Epithelial cell of prostate (primary cell): Measurements from ENCODE around the gene IL16.

ENCODE experiments used
- DNase-seq: peaks from one replicate; pipeline ENCODE4 v3.0.0-alpha.2; 2011; ENCODE audit warnings: low read depth, low spot score
- H3K27ac ChIP-seq: fragments of 450-650 bp; 2 replicates; pipeline ENCODE4 v1.5.1; 2017; ENCODE audit warnings: mild to moderate bottlenecking

Gene IL16

DNA sequence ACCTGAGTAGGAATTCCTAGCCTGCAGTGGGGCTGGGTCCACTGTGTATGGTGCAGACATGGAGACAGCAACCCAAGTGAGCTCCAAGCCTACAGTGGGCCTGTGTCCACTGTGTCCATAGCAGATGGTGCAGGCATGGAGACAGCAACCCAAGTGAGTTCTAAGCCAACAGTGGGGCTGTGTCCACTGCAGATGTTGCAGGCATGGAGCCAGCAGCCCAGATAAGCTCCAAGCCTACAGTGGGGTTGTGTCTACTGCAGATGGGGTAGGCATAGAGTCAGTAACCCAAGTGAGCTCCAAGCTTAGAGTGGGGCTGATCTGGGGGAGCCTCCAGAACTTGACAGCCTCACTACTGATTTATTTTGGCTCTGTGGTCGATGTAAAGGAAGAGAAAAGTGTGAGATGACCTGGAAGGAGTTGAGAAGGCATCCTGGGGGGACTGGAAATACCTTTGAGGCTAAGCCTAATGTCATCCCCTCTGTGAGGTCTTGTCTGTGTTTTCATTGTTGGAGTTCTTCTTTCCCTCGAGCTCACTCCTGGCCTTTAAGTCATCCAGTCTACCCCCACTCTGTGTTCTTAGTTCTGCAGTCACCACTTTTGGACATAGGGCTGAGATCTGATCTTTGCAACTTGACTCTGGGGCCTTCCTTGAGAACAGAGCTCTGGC lies 22.4 kb upstream of the IL16 start:
- H3K27ac ChIP-seq: no peak overlapping the region
- DNase-seq: no peak

DNA sequence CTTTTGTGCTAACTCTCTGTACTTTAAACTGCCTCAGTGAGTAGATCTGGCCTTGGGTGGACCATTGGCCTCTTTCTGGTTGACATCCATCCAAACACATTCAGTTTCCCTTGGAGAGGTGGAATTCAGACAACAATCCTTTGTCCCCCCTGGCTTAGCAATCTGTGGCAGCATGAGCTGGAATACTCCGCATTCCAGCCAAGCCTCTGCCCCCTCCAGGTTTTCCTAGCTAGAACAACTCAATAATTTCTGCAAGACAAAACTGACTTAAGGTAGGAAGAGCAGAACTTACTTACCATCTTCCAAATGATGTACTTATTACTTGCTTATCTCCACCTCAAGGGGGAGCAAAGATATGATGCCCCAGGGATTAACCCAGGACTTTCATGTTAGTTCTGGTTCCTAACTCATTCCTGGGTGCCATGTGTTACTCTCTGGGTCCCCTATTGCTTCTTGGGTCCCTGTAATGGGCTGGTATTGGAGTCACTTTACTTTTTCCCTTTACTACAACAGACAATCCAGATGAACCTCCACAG lies 21.8 kb upstream of the IL16 start:
- DNase-seq: no peak
- no peak overlapping the region for H3K27ac ChIP-seq

DNA sequence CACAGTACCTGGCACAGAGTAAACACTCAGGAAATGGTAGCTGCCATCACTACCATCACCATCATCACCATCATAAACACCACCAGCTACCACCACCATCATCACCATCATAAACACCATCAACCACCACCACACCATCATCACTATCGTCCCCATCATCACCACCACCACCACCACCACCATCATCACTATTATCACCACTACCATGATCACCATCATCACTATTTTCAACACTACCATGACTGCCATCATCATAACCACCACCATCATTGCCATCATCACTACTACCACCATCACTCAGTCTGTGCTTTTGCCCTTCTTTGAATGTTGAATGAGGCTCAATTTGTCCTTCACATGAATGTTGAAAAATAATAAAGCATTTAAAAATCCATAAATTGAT lies 21.2 kb upstream of the IL16 start:
- DNase-seq: no peak
- H3K27ac ChIP-seq: no peak overlapping the region

DNA sequence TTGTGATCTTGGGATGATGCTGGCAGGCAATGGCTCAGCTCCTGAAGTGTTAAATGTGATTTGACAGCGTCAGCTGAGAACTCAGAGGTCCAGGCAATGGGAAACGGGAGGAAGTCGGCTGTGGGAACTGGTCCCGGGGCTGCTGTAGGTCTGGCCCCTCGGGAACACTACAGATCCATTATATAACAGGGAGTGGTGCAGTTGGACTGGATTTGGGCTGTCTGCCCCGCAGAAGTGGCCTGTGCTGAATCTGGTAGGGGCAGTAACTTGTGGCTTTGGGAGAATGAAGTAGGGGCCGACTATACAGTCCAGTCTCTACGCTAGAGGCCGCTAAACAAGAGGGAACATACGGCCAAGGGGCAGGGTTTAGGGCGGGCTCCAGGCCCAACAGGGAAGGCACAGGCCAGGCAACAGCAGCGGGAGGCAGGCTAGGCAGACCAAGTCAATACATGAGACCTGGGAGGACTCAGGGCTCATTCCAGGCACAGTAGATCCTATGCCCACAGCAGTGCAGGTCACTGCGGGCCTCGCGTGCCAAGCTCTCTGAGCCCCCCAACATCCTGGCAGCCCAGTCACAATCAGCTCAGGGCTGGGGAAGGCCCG lies 20.3 kb upstream of the IL16 start:
- no peak for DNase-seq
- H3K27ac ChIP-seq: no peak overlapping the region

DNA sequence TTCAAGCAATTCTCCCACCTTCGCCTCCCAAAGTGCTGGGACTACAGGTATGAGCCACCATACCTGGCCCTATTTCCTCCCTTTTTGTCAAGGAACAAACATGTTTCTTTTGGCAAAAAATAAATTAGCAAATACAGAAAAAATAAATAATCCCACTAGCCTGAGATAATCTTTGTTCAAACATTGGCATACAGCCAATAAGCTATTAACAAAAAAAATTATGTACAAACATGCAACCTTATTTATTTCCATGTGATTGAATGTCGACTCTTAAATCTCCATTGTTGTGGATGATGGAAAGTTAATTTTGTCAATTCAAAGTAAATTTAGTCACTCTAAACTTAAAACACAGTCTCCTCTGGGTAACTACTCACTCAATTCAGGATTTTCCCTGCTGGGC lies 18.3 kb upstream of the IL16 start:
- H3K27ac ChIP-seq: no peak overlapping the region
- DNase-seq: no peak

DNA sequence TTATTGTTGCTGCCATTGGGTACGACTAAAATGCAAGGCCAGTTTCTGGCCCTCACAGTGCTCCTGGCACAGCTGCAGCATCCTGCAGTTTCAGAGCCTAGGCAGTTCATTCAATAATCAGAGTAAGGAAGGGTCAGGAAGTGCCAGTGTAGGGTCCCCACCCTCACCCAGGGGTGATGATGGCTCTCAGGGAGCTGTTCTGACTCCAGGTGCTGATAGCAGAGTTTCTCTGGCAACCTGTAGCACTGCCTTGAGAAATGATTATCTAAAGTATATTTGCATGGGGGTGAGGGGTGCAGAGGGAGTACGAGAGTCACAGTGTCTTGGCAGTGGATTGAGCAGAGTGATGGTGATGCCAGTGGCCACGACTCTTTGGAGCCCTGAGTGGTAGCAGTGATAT lies 15.5 kb upstream of the IL16 start:
- DNase-seq: no peak
- no peak overlapping the region for H3K27ac ChIP-seq

DNA sequence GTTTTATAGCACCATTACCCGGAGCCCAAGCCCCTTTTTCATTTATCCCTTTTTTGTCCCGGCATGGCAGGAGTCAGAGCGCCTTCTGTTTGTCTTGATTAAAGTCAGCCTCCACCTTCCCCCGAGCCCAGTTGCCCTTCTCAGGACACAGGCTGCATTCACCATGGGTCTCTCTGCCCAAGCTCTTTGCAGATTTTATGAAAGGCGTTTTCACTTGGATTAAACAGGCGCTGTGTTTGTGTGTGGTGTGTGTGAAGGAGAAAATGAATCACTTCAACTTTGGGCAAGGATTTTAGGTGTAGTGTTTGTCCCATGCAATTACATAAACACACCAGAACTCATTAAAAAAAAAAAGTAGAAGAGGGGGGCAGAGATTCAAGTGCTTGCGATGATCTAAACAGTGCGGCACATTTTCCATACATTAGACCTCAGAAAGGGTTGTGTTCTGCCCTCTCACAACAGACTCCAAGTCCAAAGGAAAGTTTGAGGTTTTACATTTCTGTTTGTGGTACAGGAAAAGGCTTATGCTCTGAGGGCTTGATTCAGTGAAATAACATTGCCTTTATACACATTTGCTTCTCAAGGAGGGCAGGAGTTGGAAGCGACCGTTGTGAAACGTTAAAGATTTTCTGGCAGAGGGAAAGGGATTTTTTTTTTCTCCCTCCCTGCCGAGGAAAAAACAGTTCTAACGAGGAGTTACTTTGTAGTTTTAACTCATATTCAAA lies 14.5 kb upstream of the IL16 start:
- H3K27ac ChIP-seq: no peak overlapping the region
- DNase-seq: no peak

DNA sequence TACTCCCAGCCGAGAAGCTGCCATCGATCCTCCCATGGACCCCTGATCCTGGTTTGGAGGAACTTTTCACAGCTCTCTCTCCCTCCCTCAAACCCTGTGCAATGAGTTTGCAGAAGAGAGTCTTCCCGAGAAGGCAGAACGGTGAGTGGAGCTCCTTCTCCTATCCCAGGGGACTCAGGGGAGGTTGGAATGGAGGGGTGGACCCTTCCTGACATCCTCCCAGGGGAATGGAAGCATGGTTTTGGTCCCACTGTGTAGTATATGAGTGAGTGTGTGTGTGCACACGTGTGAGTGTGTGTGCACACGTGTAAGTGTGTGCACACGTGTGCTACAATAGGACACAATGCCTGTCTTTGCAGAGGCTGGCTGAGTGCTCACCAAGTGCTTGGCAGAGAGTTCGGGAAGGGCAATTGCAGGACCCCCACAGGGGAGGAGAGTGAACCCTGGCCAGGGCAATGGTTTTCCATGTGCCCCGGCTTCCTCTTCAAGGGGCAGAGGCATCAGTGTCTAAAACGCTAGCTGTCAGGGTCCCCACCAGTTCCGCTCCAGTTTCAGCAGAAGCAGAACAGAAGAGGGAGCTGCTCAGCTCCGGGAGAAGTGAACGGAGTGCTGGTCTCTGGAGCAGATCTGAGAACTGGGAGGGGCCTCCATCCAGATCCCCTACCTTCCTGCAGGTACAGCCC lies 13.8 kb upstream of the IL16 start:
- DNase-seq: no peak
- H3K27ac ChIP-seq: no peak overlapping the region

DNA sequence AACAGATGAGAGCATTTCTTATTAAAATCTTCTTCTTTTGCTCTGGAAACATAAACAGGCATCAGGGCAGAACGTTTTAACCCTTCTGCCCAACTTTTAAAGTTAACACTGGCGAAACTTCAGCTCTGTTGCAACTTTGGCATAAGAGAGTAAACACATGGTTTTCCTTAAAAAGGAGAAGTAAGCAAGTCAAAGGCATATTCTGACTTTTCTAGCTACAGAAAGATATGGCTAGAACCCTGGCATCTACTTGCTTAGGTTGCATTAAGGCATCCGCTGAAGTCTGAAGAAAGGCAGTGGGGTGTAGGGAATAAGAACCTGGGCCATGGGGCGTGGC lies 13.3 kb upstream of the IL16 start:
- DNase-seq: no peak
- H3K27ac ChIP-seq: no peak overlapping the region

DNA sequence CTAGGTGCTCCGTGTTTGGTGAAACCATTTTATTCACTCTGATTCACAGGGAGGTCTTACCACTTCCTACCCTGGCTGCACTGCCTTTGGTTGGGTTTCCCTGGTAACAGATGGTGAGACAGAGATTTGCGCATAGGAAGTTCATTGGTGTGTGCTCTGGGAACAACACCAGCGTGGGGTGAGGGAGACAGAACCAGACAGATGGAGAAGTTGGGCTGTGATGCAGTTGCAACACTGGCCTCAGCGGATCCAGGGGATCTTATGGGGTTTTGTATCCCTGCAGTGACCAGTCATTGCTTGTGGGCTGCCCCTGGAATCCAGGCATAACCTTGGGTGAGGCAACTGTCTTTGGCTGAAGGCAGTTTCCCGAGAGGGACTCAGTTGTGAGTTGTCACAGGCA lies 12.5 kb upstream of the IL16 start:
- H3K27ac ChIP-seq: no peak overlapping the region
- no peak for DNase-seq

DNA sequence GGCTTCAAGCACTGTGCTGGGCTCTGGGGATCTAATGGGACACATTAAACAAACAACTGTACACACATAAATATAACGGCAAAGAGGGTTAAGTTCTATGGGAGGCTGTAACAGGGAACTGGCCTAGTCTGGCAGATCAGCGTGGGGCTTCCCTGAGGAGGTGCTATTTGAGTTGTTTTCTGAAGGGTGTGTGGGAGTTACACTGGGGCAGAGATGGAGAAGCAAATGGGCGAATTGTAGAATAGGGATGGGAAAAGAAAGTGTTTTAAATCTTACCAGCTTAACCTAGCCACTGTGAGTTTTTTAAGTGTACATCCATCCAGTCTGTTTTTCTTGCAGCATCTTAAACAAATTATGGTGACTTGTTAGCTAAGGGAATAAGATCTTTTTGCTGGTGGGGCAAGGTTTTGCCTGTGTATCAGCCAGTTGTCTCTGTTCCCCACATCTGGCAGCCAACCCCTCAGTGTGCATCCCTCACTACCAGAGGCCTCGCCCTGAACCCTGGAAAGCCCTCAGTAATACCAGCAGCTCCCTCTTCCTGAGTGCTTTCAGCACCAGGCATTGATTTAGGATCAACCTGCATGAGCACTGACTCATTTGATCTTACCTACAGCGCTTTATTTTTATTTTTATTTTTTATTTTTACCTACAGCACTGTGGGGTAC lies 10.9 kb upstream of the IL16 start:
- H3K27ac ChIP-seq: no peak overlapping the region
- DNase-seq: no peak

DNA sequence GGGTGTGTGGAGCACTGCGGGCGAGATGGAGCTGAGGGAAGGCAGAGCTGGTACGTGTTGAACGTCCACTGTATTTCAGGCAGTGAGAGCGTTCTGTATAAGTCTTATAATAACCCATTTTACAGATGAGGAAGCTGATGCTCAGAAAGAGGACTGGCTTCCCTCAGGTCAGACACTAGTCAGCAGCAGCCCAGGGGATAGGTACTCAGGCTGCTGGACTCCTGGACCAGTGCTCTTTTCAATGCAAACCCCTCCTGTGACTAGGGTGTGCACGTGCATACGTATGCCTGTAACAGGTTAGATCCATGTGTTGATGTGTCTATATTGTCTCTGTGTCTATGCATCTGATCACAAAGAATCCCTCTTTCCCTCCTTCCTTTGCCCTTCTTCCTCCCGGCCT lies 8.3 kb upstream of the IL16 start:
- no peak for DNase-seq
- H3K27ac ChIP-seq: no peak overlapping the region

DNA sequence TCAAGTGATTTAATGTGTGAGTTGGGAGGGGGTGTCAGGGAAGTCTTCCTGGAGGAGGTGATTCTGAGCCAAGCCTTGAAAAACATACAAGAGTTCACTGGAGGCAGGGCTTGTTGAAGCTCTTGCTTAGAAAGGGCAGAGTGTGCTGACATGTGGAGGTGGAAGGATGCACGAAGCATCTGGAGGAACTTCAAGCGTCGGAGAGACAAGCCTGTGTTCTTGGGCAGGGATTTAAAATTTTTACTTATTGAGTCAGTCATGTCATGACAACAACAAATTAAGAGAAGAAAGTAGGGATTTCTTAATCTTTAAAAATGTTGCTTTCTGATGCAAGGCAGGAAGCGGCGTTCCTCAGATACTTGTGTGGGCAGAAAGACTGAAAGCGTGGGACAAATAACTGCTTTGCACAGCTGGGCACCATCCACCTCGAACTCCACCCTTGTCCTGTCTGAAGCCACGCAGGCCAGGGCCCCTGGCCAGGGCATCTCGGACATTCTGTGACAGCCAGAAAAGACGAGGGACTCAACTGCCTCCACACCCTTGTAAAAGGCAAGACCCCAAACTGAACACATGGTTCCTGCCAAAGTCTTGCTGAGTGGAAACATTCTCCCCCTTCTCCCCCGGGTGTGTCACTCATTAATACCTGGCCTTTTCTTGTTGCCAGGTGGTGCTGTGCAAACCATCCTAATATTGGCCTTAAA lies 6.9 kb upstream of the IL16 start:
- H3K27ac ChIP-seq: peak overlapping the region; percentile 22
- DNase-seq: no peak

DNA sequence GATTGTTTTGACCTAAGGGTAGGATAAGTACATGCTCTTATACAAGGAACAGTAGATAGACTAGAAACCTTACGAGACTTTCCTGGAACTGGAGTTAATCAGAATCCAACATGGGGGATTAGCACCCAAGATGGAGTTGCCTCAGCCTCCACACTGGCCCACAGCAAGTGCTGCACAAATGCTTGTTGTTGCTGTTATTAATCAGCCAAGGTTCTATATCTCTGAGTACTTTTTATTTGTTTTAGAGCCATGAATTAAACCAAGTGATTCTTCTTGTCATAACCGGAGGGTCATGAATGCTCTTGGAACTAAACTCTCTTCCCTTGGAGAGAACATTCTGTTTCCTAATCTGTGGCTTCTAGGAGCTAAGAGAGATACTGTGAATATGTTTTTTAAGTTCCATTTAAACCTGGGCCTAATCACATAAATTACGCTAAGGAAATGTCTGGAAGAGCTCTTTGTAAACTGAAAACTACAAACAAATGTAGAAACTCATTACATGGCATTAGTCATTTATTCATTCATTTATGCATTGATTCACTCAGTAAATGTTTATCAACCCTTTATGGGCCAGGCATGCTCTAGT lies 5.7 kb upstream of the IL16 start:
- no peak for DNase-seq
- no peak overlapping the region for H3K27ac ChIP-seq

DNA sequence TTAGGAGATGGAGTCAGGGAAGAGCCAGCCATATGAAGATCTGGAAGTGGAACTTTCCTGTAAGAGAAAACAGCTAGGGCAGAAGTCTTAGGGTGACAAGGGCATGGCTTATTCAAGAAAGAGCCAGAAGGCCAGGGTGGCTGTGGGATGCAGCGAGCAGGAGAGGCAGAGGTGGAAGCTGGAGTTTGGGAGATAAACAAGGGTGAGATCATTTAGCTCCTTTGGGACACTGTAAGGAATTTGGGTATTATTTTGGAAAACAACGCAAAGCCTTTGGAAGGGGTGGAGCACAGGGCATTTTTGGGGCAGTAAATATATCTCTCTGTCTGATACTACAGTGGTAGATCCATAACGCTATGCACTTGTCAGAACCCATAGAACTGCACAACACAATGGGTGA lies 5.0 kb upstream of the IL16 start:
- DNase-seq: no peak
- no peak overlapping the region for H3K27ac ChIP-seq

DNA sequence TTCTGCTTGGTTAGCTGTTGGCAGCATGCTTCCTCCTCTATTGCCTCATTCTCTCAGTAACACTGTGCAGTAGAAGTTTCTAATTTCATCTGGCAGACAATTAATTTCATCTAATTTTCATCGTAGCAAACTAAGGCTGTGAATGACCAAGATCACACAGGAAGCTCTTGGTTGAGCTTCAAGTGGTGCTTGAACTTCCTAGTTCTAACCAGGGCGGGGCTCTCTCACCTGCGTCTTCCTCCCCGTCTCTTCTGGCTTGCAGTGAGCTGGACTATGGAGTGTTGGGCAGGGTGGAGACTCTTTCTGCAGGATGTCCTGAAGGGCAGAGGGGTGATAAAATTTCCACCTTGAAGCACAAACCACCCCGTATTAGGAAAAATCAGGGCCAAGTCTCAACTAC lies 2.0 kb upstream of the IL16 start:
- H3K27ac ChIP-seq: no peak overlapping the region
- DNase-seq: no peak

DNA sequence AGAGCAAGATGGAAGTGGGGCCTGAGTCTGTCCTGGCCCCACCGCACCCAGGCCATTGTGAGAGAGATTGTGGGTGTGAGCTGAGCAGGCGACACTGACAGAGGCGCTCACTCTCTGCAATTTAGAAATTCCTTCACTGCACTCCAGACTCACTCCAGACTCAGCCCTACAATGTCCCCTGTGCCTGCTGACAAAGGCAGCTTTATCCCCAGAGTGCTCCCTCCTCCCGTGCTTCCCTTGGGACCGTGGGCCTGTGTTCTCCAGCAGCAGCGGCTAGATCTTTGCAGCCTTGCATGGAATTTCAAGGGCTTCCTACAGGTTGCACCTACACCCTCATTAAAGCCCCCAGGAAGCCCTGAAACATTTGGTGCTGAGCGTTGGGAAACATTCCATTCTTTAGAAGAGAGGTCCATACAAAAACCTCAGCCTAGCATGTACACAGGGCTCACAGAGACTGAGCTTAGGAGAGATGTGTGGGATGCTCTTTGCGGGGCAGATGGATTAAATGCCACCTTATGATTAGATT lies 1.3 kb upstream of the IL16 start:
- no peak for DNase-seq
- no peak overlapping the region for H3K27ac ChIP-seq

DNA sequence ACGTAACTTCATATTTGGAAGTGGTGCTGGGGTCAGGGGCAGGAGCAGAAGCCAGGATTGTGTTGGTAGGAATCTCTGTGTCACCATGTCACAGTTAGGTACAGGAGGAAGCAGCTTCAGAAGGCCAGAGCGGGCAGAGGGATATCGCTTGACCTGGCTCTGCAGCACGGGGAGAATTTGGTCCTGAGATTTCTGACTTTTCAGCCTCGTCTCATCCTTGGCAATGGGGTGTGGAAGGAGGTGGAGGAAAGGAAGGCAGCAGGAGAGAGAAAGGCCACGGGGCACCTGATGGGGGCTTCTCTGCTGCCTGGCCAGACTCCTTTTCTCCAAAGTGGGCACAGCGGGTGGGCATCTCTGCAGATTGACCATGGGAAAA lies 564 bp downstream of the IL16 start:
- H3K27ac ChIP-seq: no peak overlapping the region

DNA sequence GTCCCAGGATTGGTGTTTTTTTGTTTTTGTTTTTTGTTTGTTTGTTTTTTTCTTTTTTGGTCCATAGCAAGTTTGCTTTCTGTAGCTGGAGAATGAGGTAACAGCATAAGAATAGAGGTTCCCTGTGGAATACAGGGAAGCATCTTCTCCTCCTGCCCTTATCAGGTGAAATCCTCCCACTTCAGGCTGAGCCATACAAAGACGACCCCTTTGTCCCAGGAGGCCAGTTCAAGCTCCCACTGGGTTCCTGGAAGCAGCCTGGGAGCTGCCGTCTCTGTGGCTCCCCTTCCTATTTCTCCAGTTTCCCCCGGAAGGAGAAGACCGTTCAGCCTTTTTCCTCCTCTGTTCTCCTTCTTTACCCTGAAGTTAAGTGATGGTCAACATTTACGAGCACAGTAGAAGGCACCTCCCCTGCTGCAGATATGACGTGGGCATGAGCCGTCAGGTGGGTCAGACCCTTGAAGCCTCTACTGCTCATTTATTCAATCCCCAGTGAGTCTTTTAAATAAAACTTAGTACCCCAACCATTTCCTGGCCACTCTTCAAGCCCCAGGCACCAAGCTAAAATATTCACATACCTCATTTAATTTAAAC lies 1.1 kb downstream of the IL16 start:
- DNase-seq: no peak

More for the DNA sequence above, 564 bp downstream of the IL16 start:
- no peak for DNase-seq

More for the DNA sequence above, 1.1 kb downstream of the IL16 start:
- H3K27ac ChIP-seq: no peak overlapping the region
